CD4-positive, alpha-beta memory T cell (primary cell): ENCODE results near the gene ALCAM. TPM values are rescaled to one million over a fixed set of nuclear protein-coding genes. Genes with fewer than 3 reads are reported as not detected.

Experiments used
- CTCF ChIA-PET: fragments of 350-600 bp; sonication (Branson Sonifier 250); formaldehyde crosslinking; loops from one replicate; lab custom pipeline; 2021; ENCODE audit warnings: inconsistent platforms; ENCODE audit not compliant: partially characterized antibody; lab: Charles Lee
- POLR2A ChIA-PET: fragments of 350-600 bp; sonication (Branson Sonifier 250); formaldehyde crosslinking; loops from one replicate; lab custom pipeline; 2021; ENCODE audit not compliant: partially characterized antibody; lab: Charles Lee
- DNase-seq, 5 donors: peaks; one replicate each; pipeline versions ENCODE4 v3.0.0 to v3.0.0-alpha.2; 2020 to 2022; ENCODE audit warnings: mixed read lengths in 1 of 5
- H3K27ac ChIP-seq: one replicate; pipeline ENCODE4 v1.7.0; 2013; ENCODE audit warnings: low read depth, low read length
- H3K27me3 ChIP-seq: 2 replicates; pipeline ENCODE4 v1.7.0; 2013; ENCODE audit warnings: mild to moderate bottlenecking, low read length, moderate library complexity; ENCODE audit not compliant: insufficient read depth
- H3K36me3 ChIP-seq: 2 replicates; pipeline ENCODE4 v1.7.0; 2013; ENCODE audit warnings: mild to moderate bottlenecking, low read length, moderate library complexity; ENCODE audit not compliant: insufficient read depth
- H3K4me1 ChIP-seq: 2 replicates; pipeline ENCODE4 v1.7.0; 2013; ENCODE audit warnings: mild to moderate bottlenecking, low read length, moderate library complexity; ENCODE audit not compliant: insufficient read depth
- H3K4me3 ChIP-seq, 2 donors: one replicate each; pipeline ENCODE4 v1.7.0; 2013; ENCODE audit warnings: low read length in 2 of 2, mild to moderate bottlenecking in 1 of 2
- H3K9me3 ChIP-seq, 2 donors: one replicate each; pipeline ENCODE4 v1.7.0; 2013; ENCODE audit warnings: low read length in 2 of 2, control low read depth in 1 of 2; ENCODE audit not compliant: control insufficient read depth in 1 of 2
- H3K27ac Mint-ChIP-seq, 7 donors: one replicate each; pipeline ENCODE4 v1.8.0; 2020 to 2021; ENCODE audit warnings: mixed read lengths in 7 of 7, mild to moderate bottlenecking in 6 of 7, inconsistent platforms in 3 of 7, moderate library complexity in 3 of 7
- H3K27me3 Mint-ChIP-seq, 2 donors: one replicate each; pipeline ENCODE4 v1.8.0; 2020 to 2021; ENCODE audit warnings: mixed read lengths in 2 of 2
- H3K36me3 Mint-ChIP-seq, 2 donors: one replicate each; pipeline ENCODE4 v1.8.0; 2020 to 2021; ENCODE audit warnings: mixed read lengths in 2 of 2, inconsistent platforms in 1 of 2, mild to moderate bottlenecking in 1 of 2
- H3K4me1 Mint-ChIP-seq, 4 donors: one replicate each; pipeline ENCODE4 v1.8.0; 2020 to 2021; ENCODE audit warnings: mixed read lengths in 4 of 4, mild to moderate bottlenecking in 1 of 4
- H3K4me3 Mint-ChIP-seq, 8 donors: one replicate each; pipeline ENCODE4 v1.8.0; 2020 to 2021; ENCODE audit warnings: mixed read lengths in 8 of 8, mild to moderate bottlenecking in 7 of 8, moderate library complexity in 6 of 8, inconsistent platforms in 3 of 8
- H3K9me3 Mint-ChIP-seq, 8 donors: one replicate each; pipeline ENCODE4 v1.8.0; 2020 to 2021; ENCODE audit warnings: mixed read lengths in 8 of 8, mild to moderate bottlenecking in 5 of 8, inconsistent platforms in 3 of 8, moderate library complexity in 1 of 8
- intact Hi-C: fragments of 100-400 bp; cut with micrococcal nuclease; formaldehyde crosslinking; loops from one replicate; pipeline ENCODE4 v1.15.1; 2023
- polyA plus RNA-seq, 2 donors: library from polyadenylated mRNA; unstranded; fragments of 300-500 nt; fragmentation: Illumina TruSeq; gene quantifications; one replicate each; pipeline ENCODE4 v1.2.3, GENCODE V29; 2021
- total RNA-seq, 2 experiments: library from RNA; stranded (reverse); gene quantifications; one replicate each; pipeline ENCODE4 v1.2.3, GENCODE V29; 2021

Gene ALCAM
- total and polyA plus RNA-seq, 4 experiments from 2014 or later = 5.5 to 10.6 (median 8.6) TPM

DNA sequence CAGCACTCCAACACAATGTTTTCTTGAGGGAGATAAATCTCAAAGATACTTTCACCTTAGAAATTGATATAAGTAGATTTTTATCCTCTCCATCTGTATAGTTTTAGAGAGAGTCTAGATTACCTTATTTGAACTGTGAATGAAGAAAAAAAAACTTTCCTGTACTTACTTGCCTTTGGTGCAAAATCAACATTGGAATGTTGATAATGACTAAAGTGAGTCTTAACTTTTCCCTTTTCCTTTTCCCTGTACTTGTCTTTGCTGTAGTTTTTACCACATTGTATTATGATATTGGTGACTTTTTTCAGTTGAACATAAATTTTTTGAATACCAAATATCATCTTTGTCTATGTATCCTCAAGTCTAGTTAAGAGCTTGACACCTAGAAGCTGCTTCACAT, 6.7 kb downstream of the ALCAM start:
- Histone ChIP-seq H3K4me1 (peaks cover under 1% of the 10 kb centered on the region), H3K4me3 (no peak overlapping the region), H3K27me3 (no peaks in the 10 kb centered on the region), H3K27ac (no peak overlapping the region), H3K36me3 (no peaks in the 10 kb centered on the region), H3K9me3 (no peaks in the 10 kb centered on the region)
- Mint-ChIP-seq H3K36me3 (peaks cover 0 to 9% of the 10 kb centered on the region in 2 donors), H3K9me3 (peaks cover 0 to 4% (median 0%) of the 10 kb centered on the region in 8 donors), H3K27ac (peak overlapping the region in 1 of 7 donors; percentile 32), H3K4me1 (peaks cover 7 to 19% (median 11%) of the 10 kb centered on the region in 4 donors), H3K4me3 (no peak overlapping the region), H3K27me3 (peaks cover 0 to 2% of the 10 kb centered on the region in 2 donors)
- ChIA-PET POLR2A (interaction anchor here (0.7 kb wide), 1 partner anchor 428 kb away, joined by 3 read pairs; no protein-coding TSS in a partner anchor), CTCF (no interaction called here)
- DNase-seq = no peak
- intact Hi-C loops = no loop called here

DNA sequence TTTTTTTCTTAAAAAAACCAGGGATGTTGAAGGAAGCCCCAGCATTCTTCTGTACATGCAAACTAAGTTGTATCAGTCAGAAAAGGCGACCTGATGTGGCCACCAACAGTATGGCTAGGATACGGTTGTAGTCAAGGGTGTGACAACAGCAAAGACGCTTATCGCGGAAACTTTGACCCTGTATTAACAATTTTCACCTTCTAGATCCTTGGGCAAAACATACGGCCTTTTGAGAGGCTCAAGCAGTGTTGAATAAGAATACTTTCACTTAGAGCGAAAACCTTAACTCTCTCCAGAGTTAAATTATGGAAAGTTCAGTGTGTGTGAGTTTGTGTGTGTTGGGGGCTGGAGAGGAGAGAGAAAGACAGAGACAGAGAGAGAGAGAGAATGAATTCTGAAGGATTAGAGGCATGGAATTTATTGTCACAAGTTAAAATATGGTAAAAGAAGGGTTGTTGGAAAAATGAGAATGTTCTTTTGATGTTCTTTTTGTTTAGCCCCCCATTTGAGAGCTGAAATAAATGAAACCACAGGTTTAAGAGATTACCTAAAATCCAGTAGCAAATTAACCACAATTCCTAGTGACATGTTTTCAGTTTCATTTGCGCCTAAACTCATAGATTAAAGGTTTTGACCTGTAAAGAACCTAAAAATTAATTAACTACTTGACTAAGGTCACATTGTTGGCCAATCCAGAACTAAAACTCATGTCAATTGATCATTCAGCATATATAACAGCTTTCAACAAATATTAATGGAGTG, 9.2 kb downstream of the ALCAM start:
- intact Hi-C loops = no loop called here
- H3K4me1 ChIP-seq = no peaks in the 10 kb centered on the region
- H3K9me3 ChIP-seq = no peaks in the 10 kb centered on the region
- Mint-ChIP-seq H3K27me3 (no peaks in the 10 kb centered on the region), H3K4me1 (peaks cover 0 to 6% (median 5%) of the 10 kb centered on the region in 4 donors), H3K4me3 (peak overlapping the region in 3 of 8 donors; percentile 2 to 64 (median 15)), H3K9me3 (no peaks in the 10 kb centered on the region), H3K27ac (no peak overlapping the region), H3K36me3 (no peaks in the 10 kb centered on the region)
- POLR2A ChIA-PET = no interaction called here
- CTCF ChIA-PET = interaction anchor here (1.4 to 1.6 kb wide), 2 partner anchors 21 to 779 kb away, joined by 3 to 6 read pairs; no protein-coding TSS in a partner anchor
- no peak overlapping the region for H3K27ac ChIP-seq
- H3K27me3 ChIP-seq = no peaks in the 10 kb centered on the region
- H3K4me3 ChIP-seq = no peak overlapping the region
- H3K36me3 ChIP-seq = no peaks in the 10 kb centered on the region
- no peak for DNase-seq

DNA sequence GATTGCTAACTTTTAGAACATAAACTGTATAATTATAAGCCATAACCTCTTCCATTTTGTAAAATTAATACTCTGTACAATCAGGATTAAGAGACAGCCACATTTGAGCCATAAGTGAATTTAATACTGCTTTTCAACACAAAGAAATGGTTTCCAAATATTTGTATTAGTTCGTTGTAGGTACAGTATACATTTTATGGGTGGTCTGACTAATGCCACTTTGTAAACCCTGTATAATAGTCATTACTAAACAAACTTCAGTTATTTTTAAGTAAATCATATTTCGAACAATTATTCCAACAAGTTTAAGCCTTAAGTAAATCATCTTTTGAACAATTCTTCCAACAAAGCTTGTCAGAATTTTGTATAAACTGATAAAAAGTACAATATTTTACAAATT, 11.0 kb downstream of the ALCAM start:
- Histone ChIP-seq H3K27ac (no peak overlapping the region), H3K4me1 (no peaks in the 10 kb centered on the region), H3K9me3 (no peaks in the 10 kb centered on the region), H3K4me3 (no peak overlapping the region), H3K36me3 (no peaks in the 10 kb centered on the region), H3K27me3 (no peaks in the 10 kb centered on the region)
- POLR2A ChIA-PET = no interaction called here
- H3K4me1 Mint-ChIP-seq = peaks cover 0 to 6% (median 5%) of the 10 kb centered on the region in 4 donors
- intact Hi-C loops = no loop called here
- H3K4me3 Mint-ChIP-seq = no peak overlapping the region
- no peak for DNase-seq
- no peak overlapping the region for H3K27ac Mint-ChIP-seq
- CTCF ChIA-PET = no interaction called here
- H3K36me3 Mint-ChIP-seq = no peaks in the 10 kb centered on the region
- H3K9me3 Mint-ChIP-seq = no peaks in the 10 kb centered on the region
- no peaks in the 10 kb centered on the region for H3K27me3 Mint-ChIP-seq

DNA sequence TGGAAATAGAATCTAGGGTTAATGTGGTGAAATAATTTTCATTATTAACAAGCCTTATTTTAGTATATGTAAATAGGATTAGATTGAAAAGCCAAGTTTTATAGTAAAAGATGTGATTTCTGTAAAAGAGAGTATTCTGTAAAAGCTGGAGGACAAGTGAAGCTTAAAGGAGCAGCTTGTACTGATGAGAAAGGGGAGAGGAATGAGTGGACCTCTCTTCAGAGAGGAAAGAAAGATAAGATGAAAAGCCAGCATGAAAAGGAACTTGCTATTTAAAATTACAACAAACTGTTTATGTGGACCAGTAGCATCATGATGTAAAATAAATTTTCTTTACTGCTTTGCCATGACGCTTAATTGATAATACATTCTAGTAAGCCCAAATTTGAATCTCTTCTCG, 18.5 kb downstream of the ALCAM start:
- Mint-ChIP-seq H3K27me3 (peaks cover 0 to 3% of the 10 kb centered on the region in 2 donors), H3K4me1 (peaks cover 0 to 7% (median 2%) of the 10 kb centered on the region in 4 donors), H3K27ac (no peak overlapping the region), H3K4me3 (no peak overlapping the region), H3K9me3 (peaks cover 0 to 8% (median 3%) of the 10 kb centered on the region in 8 donors), H3K36me3 (peaks cover under 1 to 2% of the 10 kb centered on the region in 2 donors)
- CTCF ChIA-PET = no interaction called here
- no peak overlapping the region for H3K4me3 ChIP-seq
- intact Hi-C loops = no loop called here
- no peak overlapping the region for H3K27ac ChIP-seq
- no peaks in the 10 kb centered on the region for H3K27me3 ChIP-seq
- POLR2A ChIA-PET = no interaction called here
- no peaks in the 10 kb centered on the region for H3K4me1 ChIP-seq
- H3K9me3 ChIP-seq = peaks cover 0 to 4% of the 10 kb centered on the region in 2 donors
- DNase-seq = no peak
- no peaks in the 10 kb centered on the region for H3K36me3 ChIP-seq

DNA sequence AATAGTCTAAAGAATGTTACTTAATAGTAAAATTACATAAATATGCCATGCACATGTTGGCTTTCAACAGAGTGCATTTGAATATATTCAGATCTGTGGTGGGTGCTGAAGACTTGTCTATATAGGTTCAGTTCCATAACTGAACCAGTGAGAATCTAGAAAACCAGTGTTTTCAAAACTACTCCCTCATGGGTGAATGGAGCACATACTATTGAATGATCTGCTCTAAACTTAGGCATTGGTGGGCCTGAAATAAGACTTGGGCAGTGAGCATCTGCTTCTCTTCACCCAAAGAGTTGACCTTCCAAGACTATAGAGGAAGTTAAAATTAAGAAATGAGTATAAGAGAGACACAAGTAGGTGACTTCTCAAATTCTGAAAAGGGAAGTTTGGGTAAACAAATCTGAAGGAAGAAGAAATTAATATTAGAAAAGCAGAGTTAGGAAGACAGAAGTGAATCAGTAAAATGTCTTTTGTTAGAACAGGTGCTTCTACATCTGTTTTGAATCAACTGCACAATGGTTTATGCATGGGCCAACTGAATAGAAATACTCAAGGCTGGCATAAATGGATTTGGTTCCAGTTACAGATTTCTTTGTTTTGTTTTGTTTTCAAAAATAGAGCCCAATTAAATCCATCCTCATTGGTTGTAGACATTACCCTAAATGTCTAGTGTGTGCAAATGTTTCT, 19.3 kb downstream of the ALCAM start:
- H3K27ac ChIP-seq = no peak overlapping the region
- H3K9me3 ChIP-seq = peaks cover 0 to 4% of the 10 kb centered on the region in 2 donors
- no peak overlapping the region for H3K4me3 Mint-ChIP-seq
- H3K9me3 Mint-ChIP-seq = peaks cover 0 to 16% (median 9%) of the 10 kb centered on the region in 8 donors
- no peak for DNase-seq
- H3K27me3 Mint-ChIP-seq = peaks cover 0 to 3% of the 10 kb centered on the region in 2 donors
- H3K4me1 Mint-ChIP-seq = peaks cover 0 to 7% (median 2%) of the 10 kb centered on the region in 4 donors
- intact Hi-C loops = no loop called here
- ChIA-PET CTCF (no interaction called here), POLR2A (no interaction called here)
- no peaks in the 10 kb centered on the region for H3K4me1 ChIP-seq
- no peaks in the 10 kb centered on the region for H3K36me3 ChIP-seq
- H3K27ac Mint-ChIP-seq = no peak overlapping the region
- no peaks in the 10 kb centered on the region for H3K27me3 ChIP-seq
- H3K36me3 Mint-ChIP-seq = peaks cover 6 to 9% of the 10 kb centered on the region in 2 donors
- H3K4me3 ChIP-seq = no peak overlapping the region

DNA sequence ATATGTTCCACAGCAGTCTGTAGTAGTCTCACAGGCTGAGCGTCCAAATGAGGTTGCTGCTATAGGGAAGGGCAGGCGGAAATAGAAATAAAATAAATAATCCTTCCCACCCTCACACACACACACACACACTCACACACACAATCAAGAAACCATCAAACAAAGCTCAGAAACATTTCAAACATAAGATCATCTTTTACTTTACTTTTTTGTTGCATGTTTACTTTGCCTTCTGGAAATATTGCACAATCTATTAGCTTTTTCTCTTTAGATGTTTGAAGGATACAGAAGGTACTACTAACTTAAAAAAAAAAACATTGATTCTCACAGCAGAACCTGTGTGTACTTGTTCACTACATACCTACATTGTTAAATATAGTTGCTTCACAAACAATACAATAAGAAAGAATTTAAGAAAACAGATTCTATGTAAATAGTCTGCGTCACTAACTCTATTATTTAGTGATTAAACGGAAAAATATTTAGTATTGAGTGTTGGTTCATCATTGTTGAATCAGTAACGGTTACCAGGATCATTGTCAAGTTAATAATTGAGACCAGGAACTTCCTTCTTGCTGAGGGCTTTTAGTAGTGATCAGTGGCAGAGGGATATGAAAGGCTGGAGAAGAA, 20.5 kb downstream of the ALCAM start:
- H3K27me3 ChIP-seq = no peaks in the 10 kb centered on the region
- Mint-ChIP-seq H3K27me3 (peaks cover 0 to 3% of the 10 kb centered on the region in 2 donors), H3K4me3 (no peak overlapping the region), H3K27ac (no peak overlapping the region), H3K36me3 (peaks cover 12 to 19% of the 10 kb centered on the region in 2 donors), H3K4me1 (peaks cover 0 to 7% (median 2%) of the 10 kb centered on the region in 4 donors), H3K9me3 (peaks cover 0 to 25% (median 20%) of the 10 kb centered on the region in 8 donors)
- H3K9me3 ChIP-seq = peaks cover 0 to 4% of the 10 kb centered on the region in 2 donors
- intact Hi-C loops = no loop called here
- no peaks in the 10 kb centered on the region for H3K36me3 ChIP-seq
- POLR2A ChIA-PET = no interaction called here
- no peak overlapping the region for H3K27ac ChIP-seq
- no peak overlapping the region for H3K4me3 ChIP-seq
- CTCF ChIA-PET = no interaction called here
- DNase-seq = no peak
- no peaks in the 10 kb centered on the region for H3K4me1 ChIP-seq

DNA sequence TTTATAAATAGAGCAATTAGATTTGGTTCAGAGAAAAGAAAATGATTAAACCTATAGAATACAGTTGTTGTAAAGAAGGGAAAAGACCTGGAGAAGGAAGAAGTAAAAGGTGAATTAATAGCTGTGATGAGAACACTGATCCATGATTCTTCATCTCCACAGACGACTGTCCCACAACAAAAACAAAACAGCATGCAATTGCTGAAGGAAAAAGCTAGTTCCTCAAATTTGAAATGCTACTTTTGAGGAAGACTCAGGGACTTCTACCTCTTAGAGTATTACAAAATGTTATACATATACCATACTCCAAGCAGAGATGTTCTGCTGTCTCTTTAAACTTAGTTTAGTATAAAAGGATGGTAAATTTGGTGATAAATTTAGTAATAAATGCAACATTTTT, 21.5 kb downstream of the ALCAM start:
- no peak for DNase-seq
- Histone ChIP-seq H3K27me3 (no peaks in the 10 kb centered on the region), H3K9me3 (peaks cover 0 to 4% of the 10 kb centered on the region in 2 donors), H3K4me3 (no peak overlapping the region), H3K36me3 (no peaks in the 10 kb centered on the region), H3K4me1 (no peaks in the 10 kb centered on the region), H3K27ac (no peak overlapping the region)
- H3K4me1 Mint-ChIP-seq = peaks cover 0 to under 1% (median under 1%) of the 10 kb centered on the region in 4 donors
- no peak overlapping the region for H3K27ac Mint-ChIP-seq
- H3K4me3 Mint-ChIP-seq = no peak overlapping the region
- POLR2A ChIA-PET = no interaction called here
- no peaks in the 10 kb centered on the region for H3K27me3 Mint-ChIP-seq
- CTCF ChIA-PET = no interaction called here
- peaks cover 12 to 23% of the 10 kb centered on the region in 2 donors for H3K36me3 Mint-ChIP-seq
- peaks cover 0 to 33% (median 27%) of the 10 kb centered on the region in 8 donors for H3K9me3 Mint-ChIP-seq
- intact Hi-C loops = no loop called here
